Karpas-422 (cell line): Measurements from ENCODE around the gene RBMS2. TPM values are rescaled to one million over a fixed set of nuclear protein-coding genes. Genes with fewer than 3 reads are reported as not detected.
A peak's percentile ranks its signal among the peaks of the same experiment; 100 is the strongest.

ENCODE experiments used
- DNase-seq: peaks from one replicate; pipeline ENCODE4 v3.0.0-alpha.2; 2015
- H2AFZ ChIP-seq: fragments of 200-600 bp; sonication (generic); 2 replicates; pipeline ENCODE4 v1.6.1; 2014; ENCODE audit warnings: antibody characterized with exemption, low read length, mixed read lengths
- H3K27ac ChIP-seq: fragments of 200-600 bp; sonication (generic); 2 replicates; pipeline ENCODE4 v1.5.1; 2014; ENCODE audit warnings: mild to moderate bottlenecking, low read length, moderate library complexity
- H3K27me3 ChIP-seq: fragments of 200-600 bp; sonication (generic); 2 replicates; pipeline ENCODE4 v1.6.1; 2014; ENCODE audit warnings: low read length, mixed read lengths
- H3K36me3 ChIP-seq: fragments of 200-600 bp; sonication (generic); 2 replicates; pipeline ENCODE4 v1.6.1; 2014; ENCODE audit warnings: low read length, mixed read lengths; ENCODE audit not compliant: insufficient read depth
- H3K4me1 ChIP-seq: fragments of 200-600 bp; sonication (generic); 2 replicates; pipeline ENCODE4 v1.6.1; 2014; ENCODE audit warnings: mild to moderate bottlenecking, low read length, mixed read lengths
- H3K4me2 ChIP-seq: fragments of 200-600 bp; sonication (generic); 2 replicates; pipeline ENCODE4 v1.6.1; 2014; ENCODE audit warnings: low read length, low read depth, mild to moderate bottlenecking; ENCODE audit not compliant: poor library complexity, severe bottlenecking
- H3K4me3 ChIP-seq: fragments of 200-600 bp; sonication (generic); 2 replicates; pipeline ENCODE4 v1.5.1; 2014; ENCODE audit warnings: mild to moderate bottlenecking, antibody characterized with exemption, low read length, mixed read lengths
- H3K79me2 ChIP-seq: fragments of 200-600 bp; sonication (generic); 2 replicates; pipeline ENCODE4 v1.6.1; 2014; ENCODE audit warnings: mild to moderate bottlenecking, low read length, mixed read lengths
- H3K9ac ChIP-seq: fragments of 200-600 bp; sonication (generic); 2 replicates; pipeline ENCODE4 v1.6.0; 2014; ENCODE audit warnings: low read length
- H3K9me2 ChIP-seq: fragments of 200-600 bp; sonication (generic), shearing (Covaris generic); replicated peaks from 2 replicates; pipeline ENCODE4 v1.6.0; 2014; ENCODE audit warnings: mild to moderate bottlenecking, low read length, moderate library complexity; ENCODE audit not compliant: insufficient read depth
- H3K9me3 ChIP-seq: fragments of 300-700, 200-600 bp; sonication (generic); 2 replicates; pipeline ENCODE4 v1.6.1; 2014; ENCODE audit warnings: low read length, mixed read lengths
- H4K20me1 ChIP-seq: fragments of 200-600 bp; sonication (generic); 2 replicates; pipeline ENCODE4 v1.6.1; 2014; ENCODE audit warnings: mild to moderate bottlenecking, antibody characterized with exemption, low read length, low read depth; ENCODE audit not compliant: insufficient read depth
- total RNA-seq: library from RNA; depleted of rRNA; stranded (reverse); fragments of >200 nt; shearing (Covaris generic); gene quantifications from 2 replicates; pipeline ENCODE4 v1.2.3, GENCODE V29; 2014; ENCODE audit warnings: low replicate concordance

The RBMS2 gene
- total RNA-seq, 1 experiment from 2014 or later: 3.7 TPM

- Histone ChIP-seq H3K4me2 (no peak overlapping the region), H3K36me3 (no peaks in the 10 kb centered on the region), H3K4me3 (no peak overlapping the region), H3K9ac (no peak overlapping the region), H3K27me3 (no peaks in the 10 kb centered on the region), H3K9me2 (no peaks in the 10 kb centered on the region), H3K27ac (no peak overlapping the region), H3K4me1 (no peaks in the 10 kb centered on the region), H3K9me3 (no peaks in the 10 kb centered on the region), H2AFZ (no peak overlapping the region), H3K79me2 (no peaks in the 10 kb centered on the region), H4K20me1 (no peaks in the 10 kb centered on the region)
- DNase-seq: no peak
These were observed 57.4 kb downstream of the RBMS2 start for GRCh38 chr12:56578983-56579546.

GRCh38 chr12:56581418-56582145 is 60.0 kb downstream of the RBMS2 start:
- no peak overlapping the region for H3K9ac ChIP-seq
- H3K4me2 ChIP-seq: no peak overlapping the region
- H3K4me1 ChIP-seq: no peaks in the 10 kb centered on the region
- H3K4me3 ChIP-seq: no peak overlapping the region
- DNase-seq: no peak
- H3K9me3 ChIP-seq: no peaks in the 10 kb centered on the region
- no peak overlapping the region for H2AFZ ChIP-seq
- no peaks in the 10 kb centered on the region for H4K20me1 ChIP-seq
- H3K36me3 ChIP-seq: no peaks in the 10 kb centered on the region
- H3K27me3 ChIP-seq: no peaks in the 10 kb centered on the region
- H3K9me2 ChIP-seq: no peaks in the 10 kb centered on the region
- no peaks in the 10 kb centered on the region for H3K79me2 ChIP-seq
- no peak overlapping the region for H3K27ac ChIP-seq

GRCh38 chr12:56585098-56585497 is 63.5 kb downstream of the RBMS2 start:
- no peak overlapping the region for H3K4me3 ChIP-seq
- no peaks in the 10 kb centered on the region for H3K36me3 ChIP-seq
- H3K79me2 ChIP-seq: no peaks in the 10 kb centered on the region
- no peak overlapping the region for H3K9ac ChIP-seq
- peaks cover 16% of the 10 kb centered on the region for H3K4me1 ChIP-seq
- no peaks in the 10 kb centered on the region for H3K27me3 ChIP-seq
- no peak overlapping the region for H3K27ac ChIP-seq
- no peaks in the 10 kb centered on the region for H4K20me1 ChIP-seq
- no peaks in the 10 kb centered on the region for H3K9me3 ChIP-seq
- no peak overlapping the region for H3K4me2 ChIP-seq
- no peak overlapping the region for H2AFZ ChIP-seq
- H3K9me2 ChIP-seq: no peaks in the 10 kb centered on the region
- DNase-seq: no peak

GRCh38 chr12:56589783-56590182 is 68.2 kb downstream of the RBMS2 start:
- H4K20me1 ChIP-seq: no peaks in the 10 kb centered on the region
- H3K9ac ChIP-seq: no peak overlapping the region
- H2AFZ ChIP-seq: no peak overlapping the region
- no peak overlapping the region for H3K4me3 ChIP-seq
- H3K79me2 ChIP-seq: no peaks in the 10 kb centered on the region
- H3K27me3 ChIP-seq: no peaks in the 10 kb centered on the region
- no peaks in the 10 kb centered on the region for H3K9me3 ChIP-seq
- peaks cover 21% of the 10 kb centered on the region for H3K4me1 ChIP-seq
- DNase-seq: no peak
- no peaks in the 10 kb centered on the region for H3K9me2 ChIP-seq
- no peak overlapping the region for H3K4me2 ChIP-seq
- no peak overlapping the region for H3K27ac ChIP-seq
- no peaks in the 10 kb centered on the region for H3K36me3 ChIP-seq

- no peaks in the 10 kb centered on the region for H3K79me2 ChIP-seq
- no peak overlapping the region for H3K27ac ChIP-seq
- no peak overlapping the region for H3K4me2 ChIP-seq
- no peak overlapping the region for H3K4me3 ChIP-seq
- H3K9me2 ChIP-seq: no peaks in the 10 kb centered on the region
- no peaks in the 10 kb centered on the region for H3K27me3 ChIP-seq
- peak; percentile 75 for DNase-seq
- peaks cover under 1% of the 10 kb centered on the region; the same call in 1 of the 2 replicates for H4K20me1 ChIP-seq
- H3K36me3 ChIP-seq: no peaks in the 10 kb centered on the region
- peaks cover 24% of the 10 kb centered on the region for H3K4me1 ChIP-seq
- H3K9ac ChIP-seq: no peak overlapping the region
- H2AFZ ChIP-seq: no peak overlapping the region
- no peaks in the 10 kb centered on the region for H3K9me3 ChIP-seq
These were observed 68.7 kb downstream of the RBMS2 start for GRCh38 chr12:56590237-56590830.

- Histone ChIP-seq H4K20me1 (peaks cover 4% of the 10 kb centered on the region; the same call in 1 of the 2 replicates), H3K27ac (no peak overlapping the region), H3K4me3 (no peak overlapping the region), H2AFZ (no peak overlapping the region), H3K36me3 (no peaks in the 10 kb centered on the region), H3K79me2 (no peaks in the 10 kb centered on the region), H3K9me2 (no peaks in the 10 kb centered on the region), H3K9me3 (no peaks in the 10 kb centered on the region), H3K27me3 (no peaks in the 10 kb centered on the region), H3K4me2 (no peak overlapping the region), H3K4me1 (peaks cover 32% of the 10 kb centered on the region), H3K9ac (no peak overlapping the region)
- no peak for DNase-seq
These were observed 69.5 kb downstream of the RBMS2 start for GRCh38 chr12:56591126-56591525.

GRCh38 chr12:56591961-56592360 is 70.3 kb downstream of the RBMS2 start:
- Histone ChIP-seq H3K27ac (no peak overlapping the region), H3K4me3 (no peak overlapping the region)

GRCh38 chr12:56593909-56594621 is 72.4 kb downstream of the RBMS2 start:
- no peak overlapping the region for H3K4me3 ChIP-seq
- H3K36me3 ChIP-seq: peaks cover 10% of the 10 kb centered on the region; the same call in 1 of the 2 replicates
- DNase-seq: peak; percentile 86

More at GRCh38 chr12:56591961-56592360, 70.3 kb downstream of the RBMS2 start:
- no peak for DNase-seq
- H3K4me1 ChIP-seq: peaks cover 40% of the 10 kb centered on the region
- peaks cover 4% of the 10 kb centered on the region; the same call in 1 of the 2 replicates for H4K20me1 ChIP-seq
- H3K27me3 ChIP-seq: no peaks in the 10 kb centered on the region
- no peaks in the 10 kb centered on the region for H3K36me3 ChIP-seq
- no peaks in the 10 kb centered on the region for H3K79me2 ChIP-seq
- H3K9me3 ChIP-seq: no peaks in the 10 kb centered on the region
- H3K9ac ChIP-seq: no peak overlapping the region
- no peaks in the 10 kb centered on the region for H3K9me2 ChIP-seq
- no peak overlapping the region for H2AFZ ChIP-seq
- no peak overlapping the region for H3K4me2 ChIP-seq

More at GRCh38 chr12:56593909-56594621, 72.4 kb downstream of the RBMS2 start:
- Histone ChIP-seq H3K27ac (no peak overlapping the region), H3K79me2 (no peaks in the 10 kb centered on the region), H2AFZ (no peak overlapping the region), H3K9ac (no peak overlapping the region), H3K27me3 (no peaks in the 10 kb centered on the region), H3K9me3 (no peaks in the 10 kb centered on the region), H4K20me1 (peaks cover 4% of the 10 kb centered on the region; the same call in 1 of the 2 replicates), H3K9me2 (no peaks in the 10 kb centered on the region), H3K4me2 (no peak overlapping the region), H3K4me1 (peaks cover 36% of the 10 kb centered on the region)
